Endothelial cell of umbilical vein (primary cell): ENCODE data around the gene TRIP13.

Source experiments
- POLR2AphosphoS5 ChIP-seq: IDR thresholded peaks from 2 replicates; pipeline ENCODE4 v1.6.1; 2012; ENCODE audit warnings: low read depth, mild to moderate bottlenecking, control low read depth, low read length, moderate library complexity; ENCODE audit not compliant: insufficient read depth
- TF ChIP-seq, protein P1 (sequence below), 2 donors: IDR thresholded peaks; 1 replicate in 1 of 2; 2 replicates in 1 of 2; pipeline ENCODE4 v1.5.1; 2011; ENCODE audit warnings: low read length in 2 of 2, mild to moderate bottlenecking in 2 of 2, moderate library complexity in 2 of 2, control low read depth in 1 of 2, inconsistent platforms in 1 of 2, low read depth in 1 of 2; ENCODE audit not compliant: insufficient read depth in 1 of 2; ENCODE audit errors: extremely low read depth in 1 of 2

DNA sequence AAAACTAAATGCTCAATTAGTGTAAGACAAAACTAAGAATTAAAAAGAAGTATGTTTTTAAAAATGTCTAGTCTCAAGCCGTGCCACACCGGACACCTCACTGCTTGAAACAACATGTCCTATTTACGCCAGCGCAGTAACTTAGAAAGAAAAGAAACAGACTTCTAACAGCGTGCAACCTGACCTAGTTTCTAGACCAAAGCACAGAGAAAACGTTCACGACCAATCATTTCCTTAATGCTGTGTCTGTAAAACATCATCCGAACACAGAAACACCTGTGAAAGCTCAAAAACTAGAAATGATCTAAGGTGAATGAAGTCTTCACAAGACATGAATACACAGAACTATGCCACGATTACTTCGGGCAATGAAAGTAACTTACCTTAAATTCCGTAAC, 4.0 kb upstream of the TRIP13 start:
- TF ChIP-seq, protein P1, sequence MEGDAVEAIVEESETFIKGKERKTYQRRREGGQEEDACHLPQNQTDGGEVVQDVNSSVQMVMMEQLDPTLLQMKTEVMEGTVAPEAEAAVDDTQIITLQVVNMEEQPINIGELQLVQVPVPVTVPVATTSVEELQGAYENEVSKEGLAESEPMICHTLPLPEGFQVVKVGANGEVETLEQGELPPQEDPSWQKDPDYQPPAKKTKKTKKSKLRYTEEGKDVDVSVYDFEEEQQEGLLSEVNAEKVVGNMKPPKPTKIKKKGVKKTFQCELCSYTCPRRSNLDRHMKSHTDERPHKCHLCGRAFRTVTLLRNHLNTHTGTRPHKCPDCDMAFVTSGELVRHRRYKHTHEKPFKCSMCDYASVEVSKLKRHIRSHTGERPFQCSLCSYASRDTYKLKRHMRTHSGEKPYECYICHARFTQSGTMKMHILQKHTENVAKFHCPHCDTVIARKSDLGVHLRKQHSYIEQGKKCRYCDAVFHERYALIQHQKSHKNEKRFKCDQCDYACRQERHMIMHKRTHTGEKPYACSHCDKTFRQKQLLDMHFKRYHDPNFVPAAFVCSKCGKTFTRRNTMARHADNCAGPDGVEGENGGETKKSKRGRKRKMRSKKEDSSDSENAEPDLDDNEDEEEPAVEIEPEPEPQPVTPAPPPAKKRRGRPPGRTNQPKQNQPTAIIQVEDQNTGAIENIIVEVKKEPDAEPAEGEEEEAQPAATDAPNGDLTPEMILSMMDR (IDR thresholded peaks at IDR 0.05; ENCODE audit: extremely low read depth in 1 of 2, insufficient read depth in 1 of 2, low read depth in 1 of 2, low read length in 2 of 2) = no peak
- TF ChIP-seq POLR2AphosphoS5 = no peak
